Measurements from ENCODE around the gene RASD1. TPM values are rescaled to one million over a fixed set of nuclear protein-coding genes. Genes with fewer than 3 reads are reported as not detected.

RASD1 gene
- total RNA-seq, 1 experiment from 2014 or later, result 0.30 TPM

- ChIA-PET POLR2A (no interaction called here), RAD21 (ENCODE audit: low non-redundant PET in 1 of 2, low total read pairs in 2 of 2, uncharacterized antibody in 2 of 2, unreplicated experiment in 2 of 2) (no interaction called here), CTCF (interaction anchor here (1.0 kb wide), 1 partner anchor 27 kb away, joined by 3 read pairs; the partner anchor contains the start of gene RASD1)
- no TSS peak for BruUV-seq (replicated peaks)
- H3K36me3 ChIP-seq (ENCODE audit: control insufficient read depth in 1 of 2, insufficient read depth in 2 of 2, low read length in 2 of 2), result no peaks in the 10 kb centered on the region
- H3K4me2 ChIP-seq (ENCODE audit: low read length), result no peak overlapping the region
- no peak overlapping the region for H2AFZ ChIP-seq (ENCODE audit: low read depth, low read length, poor library complexity, severe bottlenecking)
- no peak for DNase-seq (ENCODE audit: low read depth, low spot score)
- peak; percentile 22; the same call in 1 of the 2 replicates for ATAC-seq
- H3K9me3 ChIP-seq (ENCODE audit: control insufficient read depth in 1 of 2, insufficient read depth in 1 of 2, low read depth in 1 of 2, low read length in 2 of 2), result no peaks in the 10 kb centered on the region
- no peak overlapping the region for H3K4me3 ChIP-seq (replicated peaks in 1 of 2; ENCODE audit: low read depth in 1 of 2, low read length in 2 of 2)
- no peak for TF ChIP-seq CEBPB (IDR thresholded peaks at IDR 0.05; ENCODE audit: low read depth)
- H3K4me1 ChIP-seq (ENCODE audit: control insufficient read depth in 1 of 2, insufficient read depth in 2 of 2, low read length in 2 of 2), result no peaks in the 10 kb centered on the region
- no peak overlapping the region for H3K9ac ChIP-seq (ENCODE audit: low read length)
- no peaks in the 10 kb centered on the region for H3K9me2 ChIP-seq (ENCODE audit: insufficient read depth)
- H4K20me1 ChIP-seq (ENCODE audit: insufficient read depth), result no peaks in the 10 kb centered on the region
- no peaks in the 10 kb centered on the region for H3K79me2 ChIP-seq (ENCODE audit: insufficient read depth, low read length)
- intact Hi-C loops (cut with micrococcal nuclease), result no loop called here
- no peak overlapping the region for H3K27ac ChIP-seq (ENCODE audit: low read depth, low read length)
- no peaks in the 10 kb centered on the region for H3K27me3 ChIP-seq (ENCODE audit: insufficient read depth, low read length)
These were observed 27.0 kb upstream of the RASD1 start for GRCh38 chr17:17523001-17523730.

- POLR2A ChIA-PET, result no interaction called here
- H2AFZ ChIP-seq (ENCODE audit: low read depth, low read length, poor library complexity, severe bottlenecking), result no peak overlapping the region
- no TSS peak for BruUV-seq (replicated peaks)
- H3K9me2 ChIP-seq (ENCODE audit: insufficient read depth), result no peaks in the 10 kb centered on the region
- RAD21 ChIA-PET (ENCODE audit: low non-redundant PET in 1 of 2, low total read pairs in 2 of 2, uncharacterized antibody in 2 of 2, unreplicated experiment in 2 of 2), result no interaction called here
- DNase-seq (ENCODE audit: low read depth, low spot score), result no peak
- no peak overlapping the region for H3K27ac ChIP-seq (ENCODE audit: low read depth, low read length)
- H4K20me1 ChIP-seq (ENCODE audit: insufficient read depth), result no peaks in the 10 kb centered on the region
- TF ChIP-seq SP1 (IDR thresholded peaks at IDR 0.05; ENCODE audit: low read depth) (no peak), JUND (IDR thresholded peaks at IDR 0.05) (no peak), FOSL1 (IDR thresholded peaks at IDR 0.05; ENCODE audit: low read depth) (no peak), CBX3 (IDR thresholded peaks at IDR 0.05; ENCODE audit: low read depth) (no peak), POLR2A (IDR thresholded peaks at IDR 0.05; ENCODE audit: borderline replicate concordance, extremely low read depth, insufficient read depth, insufficient read length) (no peak), EGR1 (IDR thresholded peaks at IDR 0.05; ENCODE audit: low read depth) (no peak), ZFX (IDR thresholded peaks at IDR 0.05) (no peak), CTCF (IDR thresholded peaks at IDR 0.05 in 2 of 3, conservative IDR thresholded peaks at IDR 0.05 in 1 of 3; ENCODE audit: borderline replicate concordance in 1 of 3, insufficient read depth in 1 of 3, low read depth in 2 of 3, low read length in 2 of 3) (no peak), SIN3A (IDR thresholded peaks at IDR 0.05; ENCODE audit: low read depth) (no peak)
- intact Hi-C loops (cut with micrococcal nuclease), result no loop called here
- H3K9ac ChIP-seq (ENCODE audit: low read length), result no peak overlapping the region
- H3K4me2 ChIP-seq (ENCODE audit: low read length), result no peak overlapping the region
- H3K36me3 ChIP-seq (ENCODE audit: control insufficient read depth in 1 of 2, insufficient read depth in 2 of 2, low read length in 2 of 2), result no peaks in the 10 kb centered on the region
- no peaks in the 10 kb centered on the region for H3K27me3 ChIP-seq (ENCODE audit: insufficient read depth, low read length)
- H3K4me1 ChIP-seq (ENCODE audit: control insufficient read depth in 1 of 2, insufficient read depth in 2 of 2, low read length in 2 of 2), result peaks cover 0 to 16% of the 10 kb centered on the region in 2 experiments; a peak in 1 of 4 replicates
- ATAC-seq, result no peak
- H3K79me2 ChIP-seq (ENCODE audit: insufficient read depth, low read length), result no peaks in the 10 kb centered on the region
- H3K4me3 ChIP-seq (replicated peaks in 1 of 2; ENCODE audit: low read depth in 1 of 2, low read length in 2 of 2), result no peak overlapping the region
- H3K9me3 ChIP-seq (ENCODE audit: control insufficient read depth in 1 of 2, insufficient read depth in 1 of 2, low read depth in 1 of 2, low read length in 2 of 2), result no peaks in the 10 kb centered on the region
- CTCF ChIA-PET, result no interaction called here
These were observed 24.5 kb upstream of the RASD1 start for GRCh38 chr17:17520599-17521232.

Measured in HCT116 (cell line).